Measurements from ENCODE around the gene ARL5A. TPM values are rescaled to one million over a fixed set of nuclear protein-coding genes. Genes with fewer than 3 reads are reported as not detected.
A peak's percentile ranks its signal among the peaks of the same experiment; 100 is the strongest.

The ARL5A gene
- total RNA-seq, 5 donors from 2014 or later (not counting 1 experiment from before 2014, with no cell fraction given): 24.4 to 44.8 (median 35.1) TPM

GRCh38 chr2:151842830-151843690 is 14.8 kb upstream of the ARL5A start:
- H3K27ac Mint-ChIP-seq: no peak overlapping the region
- no peak overlapping the region for H3K27ac ChIP-seq (ENCODE audit: low read length)
- CTCF ChIA-PET: no interaction called here

GRCh38 chr2:151841047-151841424 is 12.8 kb upstream of the ARL5A start:
- H3K4me1 Mint-ChIP-seq: peaks cover 0 to 3% (median 0%) of the 10 kb centered on the region in 3 donors
- no peaks in the 10 kb centered on the region for H3K36me3 Mint-ChIP-seq
- ChIA-PET POLR2A (no interaction called here), CTCF (interaction anchor here in 1 of 2 donors (0.6 to 0.7 kb wide), 2 partner anchors 154 to 217 kb away, joined by 3 read pairs; no protein-coding TSS in a partner anchor)
- Histone ChIP-seq H3K4me3 (ENCODE audit: control insufficient read depth in 1 of 2, extremely low read depth in 1 of 2, low read length in 1 of 2) (no peak overlapping the region), H3K36me3 (ENCODE audit: control insufficient read depth in 2 of 2, extremely low read depth in 1 of 2, insufficient read depth in 1 of 2, low read length in 1 of 2) (no peaks in the 10 kb centered on the region), H3K27me3 (replicated peaks in 1 of 2; ENCODE audit: control insufficient read depth in 2 of 2, extremely low read depth in 1 of 2, insufficient read depth in 2 of 2, low read length in 1 of 2) (no peaks in the 10 kb centered on the region), H3K9me3 (no peaks in the 10 kb centered on the region), H3K4me1 (ENCODE audit: control insufficient read depth in 1 of 2, extremely low read depth in 1 of 2, insufficient read depth in 2 of 2, low read length in 2 of 2) (no peaks in the 10 kb centered on the region), H3K27ac (ENCODE audit: low read length) (no peak overlapping the region)
- H3K27ac Mint-ChIP-seq: no peak overlapping the region
- H3K9me3 Mint-ChIP-seq: no peaks in the 10 kb centered on the region
- DNase-seq: no peak
- H3K4me3 Mint-ChIP-seq: no peak overlapping the region
- ATAC-seq (replicated peaks in 1 of 4): no peak
- WGBS (ENCODE audit: insufficient coverage): 71% methylated on average over 1 of the region's 2 CpGs
- peaks cover 0 to 5% of the 10 kb centered on the region in 2 donors for H3K27me3 Mint-ChIP-seq

More at GRCh38 chr2:151842830-151843690, 14.8 kb upstream of the ARL5A start:
- WGBS (ENCODE audit: insufficient coverage): 68% methylated on average over 8 of the region's 8 CpGs
- H3K9me3 ChIP-seq: no peaks in the 10 kb centered on the region
- Mint-ChIP-seq H3K4me1 (peaks cover 0 to 3% (median 0%) of the 10 kb centered on the region in 3 donors), H3K36me3 (no peaks in the 10 kb centered on the region), H3K4me3 (no peak overlapping the region), H3K9me3 (no peaks in the 10 kb centered on the region), H3K27me3 (peaks cover 0 to 7% of the 10 kb centered on the region in 2 donors)
- DNase-seq: no peak
- H3K4me1 ChIP-seq (ENCODE audit: control insufficient read depth in 1 of 2, extremely low read depth in 1 of 2, insufficient read depth in 2 of 2, low read length in 2 of 2): no peaks in the 10 kb centered on the region
- ATAC-seq (replicated peaks in 1 of 4): peak in 2 of 4 experiments; percentile 23 to 36
- no peaks in the 10 kb centered on the region for H3K27me3 ChIP-seq (replicated peaks in 1 of 2; ENCODE audit: control insufficient read depth in 2 of 2, extremely low read depth in 1 of 2, insufficient read depth in 2 of 2, low read length in 1 of 2)
- POLR2A ChIA-PET: no interaction called here
- no peak overlapping the region for H3K4me3 ChIP-seq (ENCODE audit: control insufficient read depth in 1 of 2, extremely low read depth in 1 of 2, low read length in 1 of 2)
- no peaks in the 10 kb centered on the region for H3K36me3 ChIP-seq (ENCODE audit: control insufficient read depth in 2 of 2, extremely low read depth in 1 of 2, insufficient read depth in 1 of 2, low read length in 1 of 2)

GRCh38 chr2:151840216-151841046 is 12.2 kb upstream of the ARL5A start:
- WGBS (ENCODE audit: insufficient coverage): 80% methylated on average over 1 of the region's 5 CpGs
- H3K27me3 ChIP-seq (replicated peaks in 1 of 2; ENCODE audit: control insufficient read depth in 2 of 2, extremely low read depth in 1 of 2, insufficient read depth in 2 of 2, low read length in 1 of 2): no peaks in the 10 kb centered on the region
- no peak overlapping the region for H3K27ac ChIP-seq (ENCODE audit: low read length)
- Mint-ChIP-seq H3K27ac (no peak overlapping the region), H3K4me3 (no peak overlapping the region), H3K9me3 (no peaks in the 10 kb centered on the region), H3K27me3 (peaks cover 0 to 4% of the 10 kb centered on the region in 2 donors), H3K4me1 (peaks cover 0 to 5% (median 0%) of the 10 kb centered on the region in 3 donors), H3K36me3 (no peaks in the 10 kb centered on the region)
- H3K4me3 ChIP-seq (ENCODE audit: control insufficient read depth in 1 of 2, extremely low read depth in 1 of 2, low read length in 1 of 2): no peak overlapping the region
- ChIA-PET CTCF (interaction anchor here in 1 of 2 donors (0.6 to 0.7 kb wide), 2 partner anchors 154 to 217 kb away, joined by 3 read pairs; no protein-coding TSS in a partner anchor), POLR2A (no interaction called here)
- no peak for DNase-seq
- ATAC-seq (replicated peaks in 1 of 4): no peak
- H3K4me1 ChIP-seq (ENCODE audit: control insufficient read depth in 1 of 2, extremely low read depth in 1 of 2, insufficient read depth in 2 of 2, low read length in 2 of 2): no peaks in the 10 kb centered on the region
- H3K9me3 ChIP-seq: no peaks in the 10 kb centered on the region
- H3K36me3 ChIP-seq (ENCODE audit: control insufficient read depth in 2 of 2, extremely low read depth in 1 of 2, insufficient read depth in 1 of 2, low read length in 1 of 2): no peaks in the 10 kb centered on the region

- Histone ChIP-seq H3K36me3 (ENCODE audit: control insufficient read depth in 2 of 2, extremely low read depth in 1 of 2, insufficient read depth in 1 of 2, low read length in 1 of 2) (no peaks in the 10 kb centered on the region), H3K27me3 (replicated peaks in 1 of 2; ENCODE audit: control insufficient read depth in 2 of 2, extremely low read depth in 1 of 2, insufficient read depth in 2 of 2, low read length in 1 of 2) (no peaks in the 10 kb centered on the region), H3K27ac (ENCODE audit: low read length) (no peak overlapping the region), H3K4me3 (ENCODE audit: control insufficient read depth in 1 of 2, extremely low read depth in 1 of 2, low read length in 1 of 2) (no peak overlapping the region), H3K9me3 (no peaks in the 10 kb centered on the region), H3K4me1 (ENCODE audit: control insufficient read depth in 1 of 2, extremely low read depth in 1 of 2, insufficient read depth in 2 of 2, low read length in 2 of 2) (no peaks in the 10 kb centered on the region)
- H3K4me1 Mint-ChIP-seq: peaks cover 0 to 4% (median 0%) of the 10 kb centered on the region in 3 donors
- ChIA-PET POLR2A (no interaction called here), CTCF (no interaction called here)
- DNase-seq: no peak
- H3K27ac Mint-ChIP-seq: no peak overlapping the region
- WGBS (ENCODE audit: insufficient coverage): no CpG with 5 or more reads among the region's 3 CpGs
- H3K9me3 Mint-ChIP-seq: no peaks in the 10 kb centered on the region
- H3K27me3 Mint-ChIP-seq: no peaks in the 10 kb centered on the region
- H3K36me3 Mint-ChIP-seq: no peaks in the 10 kb centered on the region
- no peak overlapping the region for H3K4me3 Mint-ChIP-seq
- ATAC-seq (replicated peaks in 1 of 4): no peak
Observed at GRCh38 chr2:151837926-151838325, 9.7 kb upstream of the ARL5A start.

GRCh38 chr2:151833984-151834383 is 5.8 kb upstream of the ARL5A start:
- DNase-seq (no peak), ATAC-seq (replicated peaks in 1 of 4) (no peak)
- WGBS (ENCODE audit: insufficient coverage): no CpG with 5 or more reads among the region's 3 CpGs
- CTCF ChIA-PET: no interaction called here
- Mint-ChIP-seq H3K4me1 (peaks cover 1 to 7% (median 4%) of the 10 kb centered on the region in 3 donors), H3K9me3 (no peaks in the 10 kb centered on the region), H3K4me3 (no peak overlapping the region), H3K36me3 (no peaks in the 10 kb centered on the region), H3K27ac (no peak overlapping the region), H3K27me3 (no peaks in the 10 kb centered on the region)
- no peaks in the 10 kb centered on the region for H3K9me3 ChIP-seq
- no peak overlapping the region for H3K4me3 ChIP-seq (ENCODE audit: control insufficient read depth in 1 of 2, extremely low read depth in 1 of 2, low read length in 1 of 2)
- POLR2A ChIA-PET: interaction anchor here in 1 of 2 donors (0.6 kb wide), 1 partner anchor 39 kb away, joined by 5 read pairs; no protein-coding TSS in a partner anchor
- no peak overlapping the region for H3K27ac ChIP-seq (ENCODE audit: low read length)
- no peaks in the 10 kb centered on the region for H3K36me3 ChIP-seq (ENCODE audit: control insufficient read depth in 2 of 2, extremely low read depth in 1 of 2, insufficient read depth in 1 of 2, low read length in 1 of 2)
- no peaks in the 10 kb centered on the region for H3K27me3 ChIP-seq (replicated peaks in 1 of 2; ENCODE audit: control insufficient read depth in 2 of 2, extremely low read depth in 1 of 2, insufficient read depth in 2 of 2, low read length in 1 of 2)
- H3K4me1 ChIP-seq (ENCODE audit: control insufficient read depth in 1 of 2, extremely low read depth in 1 of 2, insufficient read depth in 2 of 2, low read length in 2 of 2): peaks cover 0 to under 1% of the 10 kb centered on the region in 2 experiments

GRCh38 chr2:151830961-151831360 is 2.7 kb upstream of the ARL5A start:
- Histone ChIP-seq H3K4me3 (ENCODE audit: control insufficient read depth in 1 of 2, extremely low read depth in 1 of 2, low read length in 1 of 2) (no peak overlapping the region), H3K27me3 (replicated peaks in 1 of 2; ENCODE audit: control insufficient read depth in 2 of 2, extremely low read depth in 1 of 2, insufficient read depth in 2 of 2, low read length in 1 of 2) (no peaks in the 10 kb centered on the region), H3K27ac (ENCODE audit: low read length) (no peak overlapping the region), H3K36me3 (ENCODE audit: control insufficient read depth in 2 of 2, extremely low read depth in 1 of 2, insufficient read depth in 1 of 2, low read length in 1 of 2) (no peaks in the 10 kb centered on the region), H3K4me1 (ENCODE audit: control insufficient read depth in 1 of 2, extremely low read depth in 1 of 2, insufficient read depth in 2 of 2, low read length in 2 of 2) (peaks cover 13 to 17% of the 10 kb centered on the region in 2 experiments), H3K9me3 (no peaks in the 10 kb centered on the region)
- Mint-ChIP-seq H3K9me3 (no peaks in the 10 kb centered on the region), H3K4me3 (no peak overlapping the region), H3K36me3 (no peaks in the 10 kb centered on the region), H3K4me1 (peaks cover 24 to 32% (median 26%) of the 10 kb centered on the region in 3 donors), H3K27me3 (no peaks in the 10 kb centered on the region), H3K27ac (no peak overlapping the region)
- ChIA-PET POLR2A (interaction anchor here in 1 of 2 donors (0.6 kb wide), 1 partner anchor 307 kb away, joined by 3 read pairs; no protein-coding TSS in a partner anchor), CTCF (no interaction called here)
- no CpG with 5 or more reads among the region's 2 CpGs for WGBS (ENCODE audit: insufficient coverage)
- DNase-seq (no peak), ATAC-seq (replicated peaks in 1 of 4) (no peak)

Measured in T-cell (primary cell).